Tibial nerve (tissue), 4 donors: ENCODE results near the gene CAPN3. TPM values are rescaled to one million over a fixed set of nuclear protein-coding genes. Genes with fewer than 3 reads are reported as not detected.
"Not testable (repeated sequence)": the region's sequence is repeated elsewhere in the genome, so short reads cannot be mapped to it uniquely, and the experiment has no call there.

Experiments
- DNase-seq, 2 donors: peaks; one replicate each; pipeline ENCODE4 v3.0.0-alpha.2; 2019; ENCODE audit warnings: low spot score in 2 of 2
- H3K27ac ChIP-seq, 4 donors: fragments of 200-600 bp; sonication (generic) in 3 of 4; one replicate each; pipeline ENCODE4 v1.5.1; 2017 to 2019; ENCODE audit warnings: mild to moderate bottlenecking in 1 of 4
- H3K27me3 ChIP-seq, 2 donors: fragments of 200-600 bp; sonication (generic) in 1 of 2; one replicate each; pipeline versions ENCODE4 v1.5.1 to v1.6.0; 2017 to 2019
- H3K36me3 ChIP-seq, 3 donors: fragments of 200-600 bp; sonication (generic); one replicate each; pipeline ENCODE4 v1.5.1; 2018 to 2019
- H3K4me1 ChIP-seq, 4 donors: fragments of 200-600 bp; sonication (generic) in 3 of 4; one replicate each; pipeline ENCODE4 v1.5.1; 2017 to 2019
- H3K4me3 ChIP-seq, 4 donors: fragments of 200-600 bp; sonication (generic) in 3 of 4; one replicate each; pipeline ENCODE4 v1.5.1; 2017 to 2019; ENCODE audit warnings: mild to moderate bottlenecking in 1 of 4, moderate library complexity in 1 of 4
- H3K9me3 ChIP-seq, 4 donors: fragments of 200-600 bp; sonication (generic) in 3 of 4; one replicate each; pipeline ENCODE4 v1.5.1; 2017 to 2019
- CTCF ChIP-seq, 5 experiments: fragments of 200-600 bp in 3 of 5; fragments of 450-650 bp in 2 of 5; sonication (generic) in 3 of 5; IDR thresholded peaks; one replicate each; pipeline ENCODE4 v1.5.1; 2016 to 2019; ENCODE audit warnings: antibody characterized with exemption in 5 of 5, mild to moderate bottlenecking in 3 of 5, moderate library complexity in 2 of 5
- EP300 ChIP-seq, 2 donors: sonication (generic); formaldehyde crosslinking; IDR thresholded peaks; one replicate each; pipeline ENCODE4 v1.6.1; 2017; ENCODE audit warnings: antibody characterized with exemption in 2 of 2, mild to moderate bottlenecking in 1 of 2
- POLR2A ChIP-seq, 2 donors: fragments of 450-650 bp; IDR thresholded peaks; one replicate each; pipeline ENCODE4 v1.6.1; 2017; ENCODE audit warnings: antibody characterized with exemption in 2 of 2, mild to moderate bottlenecking in 2 of 2, moderate library complexity in 2 of 2
- WGBS, 2 donors: methylation state at CpG; one replicate each; pipeline ENCODE4 v1.1.5; 2018; 5-methylcytosine and 5-hydroxymethylcytosine counted together
- total RNA-seq, 4 donors: library from RNA; depleted of rRNA; stranded (reverse); fragments of >200 nt; gene quantifications; one replicate each; pipeline ENCODE4 v1.1.0, GENCODE V29; 2016

Gene CAPN3
- 10 to 100 TPM; 16.1 to 34.9 (median 30.7) TPM for total RNA-seq

- TF ChIP-seq EP300 (IDR thresholded peaks at IDR 0.05) (no peak), CTCF (IDR thresholded peaks at IDR 0.05) (no peak), POLR2A (IDR thresholded peaks at IDR 0.05) (no peak)
- Histone ChIP-seq H3K27ac (no peak within 1 kb of the TSS), H3K27me3 (no peaks in the 10 kb centered on the region), H3K4me1 (no peaks in the 10 kb centered on the region), H3K4me3 (no peak within 1 kb of the TSS), H3K36me3 (peaks cover 0 to 75% (median 0%) of the 10 kb centered on the region in 3 donors), H3K9me3 (no peaks in the 10 kb centered on the region)
- WGBS, 2 donors, result 45 to 62% methylated on average over 1 of the region's 1 CpG
- no peak for DNase-seq
Observed at GRCh38 chr15:42359249-42359648, at the start of gene CAPN3. TSS of gene CAPN3 (plus strand) at chr15:42359501. CDS start at chr15:42359806, 305 bp downstream.

GRCh38 chr15:42313463-42313862, 45.8 kb upstream of the CAPN3 start:
- Histone ChIP-seq H3K9me3 (no peaks in the 10 kb centered on the region), H3K27me3 (no peaks in the 10 kb centered on the region), H3K4me3 (no peak overlapping the region), H3K36me3 (peaks cover 0 to 68% (median 8%) of the 10 kb centered on the region in 3 donors), H3K27ac (no peak overlapping the region), H3K4me1 (no peaks in the 10 kb centered on the region)
- DNase-seq, result no peak
- WGBS, 2 donors, result 30 to 39% methylated on average over 3 of the region's 3 CpGs
- TF ChIP-seq POLR2A (IDR thresholded peaks at IDR 0.05) (no peak), EP300 (IDR thresholded peaks at IDR 0.05) (no peak), CTCF (IDR thresholded peaks at IDR 0.05) (no peak)

GRCh38 chr15:42314818-42315217, 44.5 kb upstream of the CAPN3 start:
- H3K27me3 ChIP-seq, result no peaks in the 10 kb centered on the region
- peaks cover 0 to 54% (median 8%) of the 10 kb centered on the region in 3 donors for H3K36me3 ChIP-seq
- WGBS, 2 donors, result 87 to 89% methylated on average over 1 of the region's 1 CpG
- no peak overlapping the region for H3K27ac ChIP-seq
- TF ChIP-seq POLR2A (IDR thresholded peaks at IDR 0.05) (no peak), CTCF (IDR thresholded peaks at IDR 0.05) (no peak), EP300 (IDR thresholded peaks at IDR 0.05) (no peak)
- H3K4me1 ChIP-seq, result no peaks in the 10 kb centered on the region
- no peak overlapping the region for H3K4me3 ChIP-seq
- no peaks in the 10 kb centered on the region for H3K9me3 ChIP-seq
- DNase-seq, result no peak

GRCh38 chr15:42315521-42315920, 43.8 kb upstream of the CAPN3 start:
- Histone ChIP-seq H3K27ac (no peak overlapping the region), H3K4me1 (no peaks in the 10 kb centered on the region), H3K27me3 (no peaks in the 10 kb centered on the region), H3K4me3 (no peak overlapping the region), H3K9me3 (no peaks in the 10 kb centered on the region), H3K36me3 (peaks cover 0 to 50% (median 6%) of the 10 kb centered on the region in 3 donors)
- no peak for TF ChIP-seq POLR2A (IDR thresholded peaks at IDR 0.05)
- 77 to 81% methylated on average over 1 of the region's 1 CpG for WGBS, 2 donors
- DNase-seq, result no peak

- peaks cover 0 to 49% (median 0%) of the 10 kb centered on the region in 3 donors for H3K36me3 ChIP-seq
- not testable (repeated sequence) for DNase-seq, H3K4me1 ChIP-seq, H3K27me3 ChIP-seq, H3K9me3 ChIP-seq, H3K4me3 ChIP-seq, H3K27ac ChIP-seq
- WGBS, 2 donors, result 64% methylated on average over 11 of the region's 11 CpGs
Observed at GRCh38 chr15:42316282-42316805, 43.0 kb upstream of the CAPN3 start.

GRCh38 chr15:42319206-42319605, 40.1 kb upstream of the CAPN3 start:
- Histone ChIP-seq H3K27ac (no peak overlapping the region), H3K9me3 (no peaks in the 10 kb centered on the region), H3K36me3 (peaks cover 0 to 54% (median 0%) of the 10 kb centered on the region in 3 donors), H3K4me1 (no peaks in the 10 kb centered on the region), H3K27me3 (no peaks in the 10 kb centered on the region), H3K4me3 (no peak overlapping the region)
- no peak for DNase-seq
- TF ChIP-seq CTCF (IDR thresholded peaks at IDR 0.05) (no peak), POLR2A (IDR thresholded peaks at IDR 0.05) (no peak), EP300 (IDR thresholded peaks at IDR 0.05) (no peak)
- 88 to 100% methylated on average over 2 of the region's 2 CpGs for WGBS, 2 donors
